ENCODE data around the gene SMPD1.

The SMPD1 gene

DNA sequence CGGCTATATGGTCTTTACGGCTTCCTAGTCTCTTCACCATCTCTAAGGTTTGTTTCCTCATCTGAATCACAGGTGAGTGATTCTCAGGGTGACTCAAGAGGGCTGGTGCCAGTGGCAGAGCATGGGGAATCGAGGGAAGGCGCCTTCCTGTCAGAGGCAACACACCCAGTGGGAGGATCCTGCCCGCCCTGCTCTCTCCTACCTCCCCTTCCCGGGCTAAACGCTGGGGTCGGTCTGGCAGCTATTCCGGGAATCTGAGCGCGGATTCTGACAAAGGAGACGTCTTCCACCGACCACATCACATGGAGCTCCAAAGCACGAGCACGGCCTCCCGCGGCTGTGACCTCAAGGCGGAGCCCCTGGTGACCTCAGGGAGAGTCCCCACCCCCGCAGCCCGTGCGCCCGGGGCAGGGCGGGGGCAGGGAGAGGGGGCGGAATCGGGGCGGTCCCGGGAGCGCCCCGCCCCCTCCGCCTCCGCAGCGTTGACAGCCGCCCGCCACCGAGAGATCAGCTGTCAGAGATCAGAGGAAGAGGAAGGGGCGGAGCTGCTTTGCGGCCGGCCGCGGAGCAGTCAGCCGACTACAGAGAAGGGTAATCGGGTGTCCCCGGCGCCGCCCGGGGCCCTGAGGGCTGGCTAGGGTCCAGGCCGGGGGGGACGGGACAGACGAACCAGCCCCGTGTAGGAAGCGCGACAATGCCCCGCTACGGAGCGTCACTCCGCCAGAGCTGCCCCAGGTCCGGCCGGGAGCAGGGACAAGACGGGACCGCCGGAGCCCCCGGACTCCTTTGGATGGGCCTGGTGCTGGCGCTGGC, at the start of gene SMPD1:
Gene SMPD1 (plus strand): TSS at position 570 of the 813 bp plus-strand sequence. CDS start 125 bp downstream, at position 695.
- DNase-seq: peak; percentile 80

DNA sequence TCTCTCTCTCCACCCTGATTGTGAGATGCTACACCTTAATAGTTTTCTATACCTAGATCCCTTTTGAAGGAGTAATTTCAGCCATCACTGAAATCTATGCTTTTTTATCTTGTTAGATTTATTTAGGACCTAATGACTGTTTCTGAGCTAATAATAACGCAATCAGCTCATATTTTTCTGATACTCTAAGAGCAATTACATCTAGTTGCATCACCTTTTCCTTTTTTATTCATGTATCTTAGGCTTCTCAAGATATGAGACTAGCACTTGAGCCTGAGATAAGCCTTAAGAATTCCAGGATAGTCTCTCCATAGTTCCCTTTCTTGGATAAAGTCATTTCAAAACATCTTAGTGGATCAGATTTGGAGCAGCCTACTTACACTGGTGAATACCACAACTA, 44.9 kb upstream of the SMPD1 start:
- no peak for DNase-seq

DNA sequence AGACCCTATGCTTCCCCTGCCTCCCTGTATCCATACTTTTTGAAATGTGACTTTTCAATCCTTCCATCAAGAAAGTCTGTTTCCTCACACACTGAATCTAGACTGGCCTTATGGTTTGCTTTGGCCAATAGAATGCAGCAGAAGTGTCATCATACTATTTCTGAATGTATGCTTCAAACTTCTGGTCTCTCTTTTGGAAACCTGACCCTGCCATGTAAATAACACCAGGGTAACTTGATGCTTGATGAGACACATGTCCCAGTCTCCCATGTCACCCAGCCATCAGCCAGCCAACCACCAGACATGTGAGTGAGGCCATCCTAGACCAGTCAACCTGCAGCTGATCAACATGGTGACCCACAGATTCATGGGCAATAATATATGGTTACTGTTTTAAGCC, 40.2 kb upstream of the SMPD1 start:
- no peak for DNase-seq

DNA sequence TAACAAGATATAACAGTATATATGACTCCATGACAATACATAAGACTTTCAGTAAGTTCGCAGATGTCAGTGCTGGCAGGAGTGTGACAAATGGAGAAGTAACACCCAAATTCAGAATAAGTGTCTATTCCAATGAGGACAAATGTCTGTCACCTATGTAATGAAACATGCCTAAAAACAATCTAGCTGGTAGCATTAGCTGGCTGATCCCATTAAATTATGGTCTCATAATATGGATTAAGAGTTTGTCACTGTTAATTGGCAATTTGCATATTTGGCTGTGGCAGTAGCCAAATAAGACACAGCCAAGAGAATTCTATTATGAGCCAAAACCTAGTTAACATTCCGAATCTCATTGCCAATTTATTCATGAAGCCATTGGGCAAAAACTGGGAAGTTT, 39.8 kb upstream of the SMPD1 start:
- no peak for DNase-seq

DNA sequence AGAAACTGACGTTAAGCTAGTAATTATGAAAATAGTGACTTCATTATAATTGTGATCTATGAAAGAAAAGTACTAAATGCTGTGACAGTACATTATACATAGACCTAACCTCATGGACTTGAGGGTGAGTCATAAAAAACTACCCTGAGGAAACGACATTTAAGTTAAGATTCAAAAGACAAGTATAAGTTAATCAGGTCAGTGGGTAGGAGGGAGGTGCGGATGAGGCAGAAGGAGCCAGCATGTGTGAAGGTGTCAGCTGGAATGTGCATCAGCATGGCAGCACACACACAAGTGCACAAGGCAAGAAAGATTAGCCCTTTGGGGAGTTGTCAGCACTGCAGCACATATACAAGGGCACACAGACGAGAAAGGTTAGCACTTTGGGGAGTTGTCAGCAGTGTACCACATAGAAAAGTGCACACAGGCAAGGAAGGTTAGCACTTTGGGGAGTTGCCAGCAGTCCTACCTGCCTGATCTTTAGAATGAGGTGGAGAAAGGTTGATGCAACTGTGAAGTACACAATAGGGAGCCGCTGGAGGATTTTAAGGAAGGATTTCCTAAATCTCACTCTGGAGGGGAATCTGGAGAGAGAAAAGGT, 38.4 kb upstream of the SMPD1 start:
- DNase-seq: no peak

DNA sequence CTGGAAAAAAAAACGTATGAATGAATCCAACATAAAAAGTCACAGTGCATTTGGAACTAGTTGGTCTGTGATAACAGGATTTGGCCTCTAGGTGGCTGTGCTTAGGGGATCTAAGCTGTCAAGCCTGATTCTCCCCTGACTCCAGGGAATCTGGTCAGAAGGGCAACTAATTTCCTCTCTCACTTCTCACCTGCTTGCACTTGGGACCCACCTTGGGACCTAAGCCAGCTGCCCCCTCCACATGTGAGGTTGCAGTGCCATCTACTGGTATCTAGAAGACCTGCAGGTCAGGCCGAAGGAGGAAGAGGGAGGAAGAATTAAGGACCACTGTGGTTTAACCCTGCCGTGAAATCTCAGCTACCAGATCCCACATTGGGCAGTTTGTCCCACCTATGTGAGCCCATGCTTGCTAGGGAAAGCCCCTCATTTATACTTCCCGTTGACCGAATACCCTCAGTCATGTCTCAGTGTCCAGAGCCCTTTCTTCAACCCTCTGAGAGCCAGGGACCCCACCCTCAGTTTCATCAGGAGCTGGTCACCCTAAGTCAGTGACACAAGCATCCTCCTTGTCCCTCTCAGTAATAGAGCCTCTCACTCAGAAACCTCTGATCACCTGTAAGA, 36.8 kb upstream of the SMPD1 start:
- no peak for DNase-seq

DNA sequence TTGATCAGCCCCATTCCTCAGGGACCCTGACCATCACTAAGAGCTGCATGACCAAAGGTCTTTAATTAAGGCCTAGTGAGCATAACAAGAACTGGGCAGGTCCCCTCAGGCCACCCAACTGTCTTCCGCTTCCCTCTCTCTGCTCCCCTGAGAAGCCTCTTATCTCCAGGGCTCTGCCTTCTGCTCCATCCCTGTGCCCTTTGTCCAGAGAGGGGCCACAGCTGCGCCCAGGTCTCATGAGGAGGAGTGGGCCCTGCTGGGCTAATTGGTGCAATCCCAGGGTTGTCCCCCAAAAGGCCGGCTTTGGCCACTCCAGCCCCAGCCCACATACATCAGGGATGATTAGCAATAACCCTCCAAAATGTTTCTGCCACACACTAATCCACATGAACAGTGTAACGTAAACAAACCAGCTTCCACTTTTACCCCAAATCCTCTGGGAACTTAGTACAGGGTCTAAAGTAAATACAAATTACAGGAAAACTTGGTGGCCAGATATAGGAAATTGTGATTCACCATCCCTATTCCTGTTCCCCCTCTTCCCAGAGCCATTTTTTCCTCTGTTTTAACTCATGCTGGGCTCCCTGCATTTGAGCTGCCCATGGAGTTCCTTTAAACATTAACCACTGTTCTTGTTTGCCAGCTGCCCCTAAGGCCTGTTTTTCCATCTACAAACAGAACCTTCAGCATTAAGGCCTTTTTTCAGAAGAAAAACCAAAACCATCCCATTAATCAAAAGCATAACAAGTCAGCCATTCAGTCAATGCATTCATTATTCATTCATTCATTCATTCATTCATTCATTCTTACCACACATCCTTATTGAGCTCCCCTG, 35.4 kb upstream of the SMPD1 start:
- no peak for DNase-seq

DNA sequence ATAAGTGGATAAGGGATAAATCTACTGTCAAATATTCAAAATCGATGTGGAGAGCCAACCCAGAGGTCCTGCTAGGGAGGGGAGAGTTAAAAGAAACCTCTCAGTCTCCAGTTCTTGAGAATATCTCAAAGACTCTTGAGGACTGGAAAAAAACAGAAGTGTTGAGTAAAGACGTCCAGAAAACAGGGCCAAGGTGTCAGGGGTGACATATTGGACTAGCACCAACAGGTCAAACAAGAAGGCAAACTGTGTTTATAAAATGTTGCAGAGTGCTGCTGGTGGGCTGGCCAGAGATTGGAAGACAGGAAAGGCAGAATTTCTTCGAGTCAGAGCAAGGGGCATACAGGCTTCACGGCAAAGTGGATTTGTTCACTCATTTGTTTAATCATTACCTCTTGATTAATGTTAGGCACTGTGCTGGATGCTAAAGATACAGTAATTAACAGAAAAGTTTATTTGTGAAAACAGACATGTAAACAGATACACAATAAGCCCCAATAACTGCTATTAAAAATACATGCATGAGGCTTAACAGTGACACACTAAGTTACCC, 33.7 kb upstream of the SMPD1 start:
- no peak for DNase-seq

DNA sequence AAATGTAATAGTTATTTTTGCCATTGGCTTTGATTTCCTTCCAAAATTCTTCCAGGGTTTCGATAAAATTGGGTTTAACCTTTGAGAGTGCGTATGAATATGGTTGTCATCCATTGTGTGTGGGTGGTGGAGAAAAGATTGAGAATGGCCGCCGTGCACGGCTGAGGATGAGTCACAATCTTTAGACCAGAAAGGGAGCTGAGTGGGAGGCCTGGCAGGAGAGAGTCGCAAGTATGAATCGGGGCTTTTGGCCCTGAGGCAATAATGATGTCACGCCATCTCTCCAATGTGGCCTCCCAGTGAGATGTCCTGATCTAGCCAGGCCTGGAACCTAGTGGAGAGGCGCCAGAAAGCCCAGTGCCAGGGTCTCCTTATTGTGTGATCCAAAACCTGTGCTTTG, 33.1 kb upstream of the SMPD1 start:
- no peak for DNase-seq

DNA sequence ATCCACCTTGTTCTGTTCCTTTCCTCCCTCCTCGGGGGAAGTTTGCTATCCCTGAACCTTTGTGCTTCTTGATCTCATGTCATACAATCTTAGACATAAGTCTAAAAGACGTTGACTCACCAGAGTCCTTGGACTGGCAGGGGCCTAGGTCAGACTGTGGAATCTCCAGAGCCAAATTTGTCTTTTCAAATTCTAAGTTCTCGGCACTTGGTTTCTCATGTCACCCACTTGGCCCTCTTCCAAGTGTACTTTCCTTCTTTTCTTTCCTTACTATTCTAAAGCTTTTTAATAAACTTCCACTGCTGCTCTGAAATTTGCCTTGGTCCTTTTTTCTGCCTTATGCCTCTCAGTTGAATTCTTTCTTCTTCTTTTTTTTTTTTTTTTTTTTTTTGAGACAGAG, 30.1 kb upstream of the SMPD1 start:
- DNase-seq: no peak

DNA sequence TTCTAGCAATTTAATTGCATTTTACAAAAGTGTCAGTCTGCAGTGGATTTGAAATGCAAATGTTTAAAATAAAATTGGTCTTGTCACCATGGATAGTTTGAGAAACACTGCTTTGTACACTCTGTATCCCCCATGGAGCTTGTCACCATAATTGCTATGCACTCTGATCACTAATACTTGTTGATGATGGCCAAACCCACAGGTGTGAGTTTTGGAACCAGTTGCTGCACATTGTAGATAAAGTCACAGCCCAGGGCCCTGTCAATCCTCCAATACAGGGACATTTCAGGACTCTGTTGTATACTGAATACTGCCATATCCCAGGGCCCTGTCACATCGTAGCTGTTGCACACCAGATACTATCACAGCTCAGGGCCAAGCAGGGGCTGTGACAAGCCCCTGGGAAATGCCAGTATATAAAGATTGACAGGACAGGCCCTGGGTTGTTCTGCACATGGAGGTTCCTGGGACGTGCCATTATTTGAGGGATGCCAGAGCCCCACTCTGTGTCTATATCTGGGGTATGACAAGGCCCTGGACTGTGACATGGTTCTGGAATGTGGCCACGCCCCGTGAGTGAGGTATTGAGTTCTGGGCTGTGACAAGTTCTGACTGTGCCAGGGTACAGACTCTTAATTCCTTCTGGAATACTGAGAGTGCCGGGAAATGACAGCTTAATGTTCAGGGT, 27.9 kb upstream of the SMPD1 start:
- no peak for DNase-seq

DNA sequence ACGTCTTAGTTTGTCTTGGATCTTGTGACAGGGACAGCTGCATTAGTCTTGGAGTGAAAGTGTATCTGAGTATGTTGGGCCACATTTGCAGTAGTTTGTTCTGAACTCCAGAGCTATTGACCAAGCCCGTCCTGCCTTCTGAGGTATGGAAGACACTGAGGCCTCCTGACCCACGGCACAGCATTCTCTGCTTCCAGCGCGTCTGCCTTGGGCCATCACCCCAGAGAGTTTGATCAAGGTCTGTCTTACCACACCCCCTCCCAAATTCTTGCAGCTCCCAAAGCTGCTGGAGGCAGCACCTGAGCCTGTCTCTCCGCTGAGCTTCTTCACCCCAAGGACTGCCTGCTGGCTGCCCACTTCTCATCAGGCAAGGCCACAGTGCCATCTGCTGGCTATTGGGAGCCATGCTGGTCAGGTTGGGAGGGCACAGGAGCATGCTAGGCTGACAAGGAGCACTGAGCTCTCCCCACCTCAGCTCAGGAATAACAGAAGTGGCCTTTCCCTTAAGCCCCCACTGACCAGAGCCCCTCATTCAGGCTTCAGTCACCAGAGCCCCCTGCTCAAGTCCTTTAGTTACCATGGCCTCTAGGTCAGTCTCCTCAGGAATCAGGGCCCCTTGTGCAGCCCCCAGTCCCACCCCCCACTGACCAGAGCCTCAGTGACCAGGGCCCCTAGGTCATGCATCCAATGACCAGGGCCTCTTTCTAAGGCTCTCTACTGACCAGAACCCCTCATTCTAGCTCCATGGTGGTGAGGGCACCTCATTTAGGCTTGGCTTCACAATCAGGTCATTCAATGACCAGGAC, 27.2 kb upstream of the SMPD1 start:
- DNase-seq: peak; percentile 40

DNA sequence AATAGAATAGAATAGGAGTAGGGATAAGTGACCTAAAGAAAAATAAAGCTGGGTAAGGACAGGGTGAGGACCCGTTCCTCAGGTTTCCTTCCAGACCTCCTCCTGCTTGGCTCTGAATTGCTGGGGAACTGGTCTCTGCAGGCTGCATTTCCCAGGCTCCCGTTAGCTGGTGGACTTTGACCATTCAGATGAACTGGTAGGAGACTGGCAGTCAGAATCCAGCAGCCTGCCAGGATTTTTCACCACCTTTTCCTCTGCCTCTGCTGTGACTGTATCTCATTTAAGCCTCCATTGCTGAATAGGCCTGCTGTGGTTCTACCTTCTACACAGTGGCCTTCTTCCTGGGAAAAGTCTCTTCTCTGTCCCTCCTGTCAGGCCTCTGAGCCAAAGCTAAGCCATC, 24.6 kb upstream of the SMPD1 start:
- no peak for DNase-seq

DNA sequence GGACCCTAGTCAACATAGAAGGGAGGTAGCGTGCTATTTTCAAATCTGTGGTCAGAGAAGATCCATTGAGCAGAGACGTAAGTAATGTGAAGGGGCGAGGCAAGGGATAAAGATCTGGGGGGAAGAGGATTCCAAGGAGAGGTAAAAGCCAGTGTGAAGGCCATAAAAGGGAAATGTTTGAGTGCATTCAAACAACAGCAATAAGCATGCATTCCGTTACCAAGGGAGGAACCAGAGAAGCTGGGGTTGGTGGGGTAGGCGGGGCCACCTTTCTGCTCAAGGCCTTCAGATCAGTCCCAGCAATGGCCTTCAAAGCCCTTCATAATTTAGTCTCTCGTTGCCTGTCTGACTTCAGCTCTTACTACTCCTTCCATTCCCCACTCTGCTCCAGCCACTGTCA, 18.4 kb upstream of the SMPD1 start:
- DNase-seq: no peak

DNA sequence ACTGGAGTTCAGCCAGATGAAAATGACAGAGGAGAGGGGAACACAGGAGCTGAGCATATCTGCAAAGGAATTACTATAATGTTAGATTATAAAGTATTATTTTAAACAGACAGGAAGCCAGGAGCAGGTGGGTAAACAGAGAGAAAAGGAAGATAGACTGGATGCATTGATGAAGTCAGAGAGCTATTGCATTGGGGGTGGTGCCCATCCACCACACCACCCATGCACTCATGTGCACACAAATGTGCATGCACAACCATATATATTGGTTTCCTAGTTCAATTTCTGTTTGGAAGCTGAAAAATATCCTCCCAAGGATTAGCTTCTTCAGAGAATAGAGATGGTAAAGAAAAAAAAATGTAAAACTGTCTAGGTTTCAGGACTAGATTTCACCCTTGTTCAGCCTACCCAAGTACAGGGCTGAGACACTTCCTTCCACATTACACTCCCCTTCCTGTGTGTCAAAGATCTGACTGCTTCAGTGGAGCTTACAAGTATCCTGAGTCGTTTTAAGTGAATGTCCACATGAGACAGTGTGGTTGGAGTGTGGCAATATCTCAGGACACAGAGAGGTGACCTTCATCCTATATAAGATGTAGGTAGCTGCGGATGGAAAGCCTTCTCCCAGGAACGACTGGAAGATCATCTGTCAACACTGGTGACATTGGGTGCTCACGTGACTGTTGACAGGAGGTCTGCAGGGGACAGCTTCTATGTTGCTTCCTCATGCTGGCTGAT, 12.2 kb upstream of the SMPD1 start:
- DNase-seq: no peak

DNA sequence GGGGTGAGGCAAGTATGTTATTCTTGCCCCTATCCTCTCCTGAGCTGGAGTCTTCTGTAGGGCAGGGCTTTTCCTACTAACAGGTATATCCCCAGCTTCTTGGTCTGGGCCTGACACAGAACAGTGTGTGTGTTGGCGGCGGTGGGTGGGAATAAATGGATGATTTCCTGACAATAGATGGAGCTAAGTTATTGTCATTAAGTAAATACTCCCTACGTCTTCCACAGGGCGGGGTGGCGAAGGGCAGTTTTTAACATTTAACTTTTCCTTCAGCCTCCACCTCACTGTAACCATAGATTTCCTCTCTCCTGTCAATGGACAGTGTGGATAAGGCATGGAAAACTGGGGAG, 11.7 kb upstream of the SMPD1 start:
- DNase-seq: no peak

DNA sequence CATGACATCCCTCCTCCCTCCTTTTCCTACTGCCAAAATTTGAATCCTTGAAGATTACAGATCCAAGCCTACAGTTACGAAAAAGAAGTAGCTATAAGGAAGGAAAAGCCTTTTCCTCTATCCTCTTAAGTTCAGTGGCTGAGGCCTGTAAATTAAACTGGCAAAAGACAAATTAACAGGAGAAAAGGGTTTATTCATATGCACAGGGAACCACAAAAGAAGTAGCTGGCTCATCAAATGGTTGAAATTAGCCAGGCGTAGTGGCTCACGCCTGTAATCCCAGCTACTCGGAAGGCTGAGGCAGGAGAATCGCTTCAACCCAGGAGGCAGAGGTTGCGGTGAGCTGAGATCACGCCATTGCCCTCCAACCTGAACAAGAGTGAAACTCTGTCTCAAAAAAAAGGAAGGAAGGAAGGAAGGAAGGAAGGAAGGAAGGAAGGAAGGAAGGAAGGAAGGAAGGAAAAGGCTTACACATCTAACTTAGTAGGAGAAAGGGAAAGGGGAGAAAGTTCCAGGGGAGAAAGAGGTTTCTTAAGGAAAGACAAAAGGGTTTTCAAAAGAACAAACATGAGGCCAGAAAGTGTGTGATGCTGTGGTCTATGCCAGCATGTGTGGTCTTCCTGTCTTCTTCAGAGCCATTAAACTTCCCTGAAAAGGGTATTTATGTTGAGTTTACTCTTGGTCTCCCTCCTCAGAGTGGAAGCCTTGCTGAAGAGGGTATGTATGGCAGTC, 5.1 kb upstream of the SMPD1 start:
- no peak for DNase-seq

DNA sequence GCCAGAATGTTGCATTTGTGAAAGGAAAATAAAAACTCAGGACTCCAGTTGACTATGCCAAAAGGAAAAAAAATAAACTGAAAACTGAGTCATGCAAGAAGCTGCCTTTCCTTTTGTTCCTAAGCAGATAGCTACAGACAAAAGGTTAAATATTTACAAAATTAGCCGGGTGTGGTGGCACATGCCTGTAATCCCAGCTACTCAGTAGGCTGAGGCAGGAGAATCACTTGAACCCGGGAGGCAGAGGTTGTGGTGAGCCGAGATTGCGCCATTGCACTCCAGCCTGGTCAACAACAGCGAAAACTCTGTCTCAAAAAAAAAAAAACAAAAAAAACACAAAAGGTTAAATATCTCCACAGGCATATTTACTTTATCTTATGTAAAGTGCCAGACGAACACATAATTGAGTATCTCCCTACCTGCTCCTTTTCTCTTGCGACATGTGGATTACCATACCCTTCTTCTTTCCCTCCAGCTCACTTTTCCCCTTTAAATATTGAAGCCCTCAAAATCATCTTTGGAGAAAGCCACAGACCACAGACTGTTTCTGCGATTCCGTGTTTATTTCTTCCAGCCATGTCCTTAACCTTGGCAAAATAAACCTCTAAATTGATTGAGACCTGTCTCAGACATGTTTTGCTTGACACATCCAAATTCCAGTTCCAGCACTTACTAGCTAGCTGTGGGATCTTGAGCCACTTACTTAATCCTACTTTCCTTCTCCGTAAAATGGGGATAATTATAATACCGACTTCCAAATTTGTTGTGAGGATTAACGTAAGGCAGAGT, 2.3 kb upstream of the SMPD1 start:
- DNase-seq: no peak

DNA sequence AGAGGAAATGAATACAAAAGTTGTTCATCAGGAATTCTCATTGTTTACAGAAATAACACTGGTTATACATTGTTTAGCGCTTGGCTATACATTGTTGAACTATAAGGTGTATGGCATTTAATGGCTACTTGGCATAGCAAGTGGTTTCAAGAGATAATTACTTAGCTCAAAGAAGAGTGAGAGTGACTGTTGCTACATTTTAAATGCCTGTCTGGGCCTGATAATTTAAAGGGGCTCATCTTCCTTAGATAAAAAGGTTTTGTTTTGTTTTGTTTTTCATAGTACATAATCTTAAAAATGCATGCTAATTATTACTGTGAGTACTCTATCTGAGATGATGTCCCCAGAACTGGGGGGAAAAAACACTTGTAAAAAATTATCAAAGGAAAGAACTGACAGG, 1.5 kb upstream of the SMPD1 start:
- DNase-seq: no peak

Measured in NCI-H1694 (cell line).